PC-9 (cell line): ENCODE measurements around the gene LRRC47. TPM values are rescaled to one million over a fixed set of nuclear protein-coding genes. Genes with fewer than 3 reads are reported as not detected.

Experiments used
- BruUV-seq: library from RNA; stranded (reverse); fragments of 400-500 nt; replicated peaks from 2 replicates; lab custom pipeline; 2021; lab: Mats Ljungman, UMichigan
- CTCF ChIA-PET: fragments of 300-600 bp; sonication (Branson Sonifier 250); formaldehyde crosslinking; loops from one replicate; lab custom pipeline; 2022; ENCODE audit warnings: antibody characterized with exemption; lab: Charles Lee
- POLR2A ChIA-PET: fragments of 300-600 bp; sonication (Branson Sonifier 250); formaldehyde crosslinking; loops from one replicate; lab custom pipeline; 2022; ENCODE audit warnings: antibody characterized with exemption; ENCODE audit not compliant: unreplicated experiment; lab: Charles Lee
- DNase-seq, 2 experiments: peaks; one replicate each; pipeline versions ENCODE4 v3.0.0 to v3.0.0-alpha.2; 2015 to 2022; ENCODE audit warnings: mixed read lengths in 1 of 2
- H2AFZ ChIP-seq: fragments of 200-600 bp; sonication (generic); 2 replicates; pipeline ENCODE4 v1.8.1; 2017; ENCODE audit warnings: antibody characterized with exemption
- H3F3A ChIP-seq: fragments of 200-600 bp; sonication (generic); 2 replicates; pipeline ENCODE4 v1.8.1; 2017; ENCODE audit warnings: antibody characterized with exemption, mild to moderate bottlenecking, low read depth; ENCODE audit not compliant: insufficient read depth
- H3K27ac ChIP-seq: fragments of 200-600 bp; sonication (generic); 2 replicates; pipeline ENCODE4 v1.6.1; 2016; ENCODE audit warnings: mixed run types
- H3K27me3 ChIP-seq: fragments of 200-600 bp; sonication (generic); 2 replicates; pipeline ENCODE4 v1.6.1; 2016; ENCODE audit warnings: low read depth, mixed run types; ENCODE audit not compliant: insufficient read depth
- H3K36me3 ChIP-seq: fragments of 200-600 bp; sonication (generic); 2 replicates; pipeline ENCODE4 v1.6.1; 2016; ENCODE audit warnings: low read depth, mixed run types
- H3K4me1 ChIP-seq: fragments of 200-600 bp; sonication (generic); replicated peaks from 2 replicates; pipeline ENCODE4 v1.6.1; 2016; ENCODE audit warnings: mixed run types; ENCODE audit not compliant: insufficient read depth
- H3K4me2 ChIP-seq: fragments of 200-600 bp; sonication (generic); 2 replicates; pipeline ENCODE4 v1.6.1; 2017; ENCODE audit warnings: mixed run types
- H3K4me3 ChIP-seq: fragments of 200-600 bp; sonication (generic); 2 replicates; pipeline ENCODE4 v1.6.1; 2016; ENCODE audit warnings: mixed run types
- H3K79me2 ChIP-seq: fragments of 200-600 bp; sonication (generic); 2 replicates; pipeline ENCODE4 v1.6.1; 2017; ENCODE audit warnings: low read depth, mixed run types
- H3K9me2 ChIP-seq: fragments of 200-600 bp; sonication (generic); 2 replicates; pipeline ENCODE4 v1.8.1; 2017; ENCODE audit warnings: mild to moderate bottlenecking; ENCODE audit not compliant: insufficient read depth
- H3K9me3 ChIP-seq: fragments of 200-600 bp; sonication (generic); 2 replicates; pipeline ENCODE4 v1.8.1; 2016; ENCODE audit warnings: low read depth; ENCODE audit not compliant: insufficient read depth
- H4K20me1 ChIP-seq: fragments of 200-600 bp; sonication (generic); 2 replicates; pipeline ENCODE4 v1.8.1; 2017; ENCODE audit not compliant: insufficient read depth
- EZH2 ChIP-seq: fragments of 200-600 bp; sonication (generic); IDR thresholded peaks from 2 replicates; pipeline ENCODE4 v1.8.0; 2017; ENCODE audit warnings: antibody characterized with exemption, low read depth
- intact Hi-C: fragments of 100-400 bp; cut with micrococcal nuclease; formaldehyde crosslinking; loops from one replicate; pipeline ENCODE4 v1.10.0; 2022; ENCODE audit not compliant: unreplicated experiment
- total RNA-seq: library from RNA; stranded (reverse); gene quantifications from 2 replicates; pipeline ENCODE4 v1.2.3, GENCODE V29; 2021
- TF ChIP-seq, protein P1 (sequence below): fragments of 200-600 bp; sonication (generic); conservative IDR thresholded peaks from 2 replicates; pipeline ENCODE4 v1.6.1; 2017; ENCODE audit warnings: mixed run types, antibody characterized with exemption, mild to moderate bottlenecking, moderate library complexity

The LRRC47 gene
- total RNA-seq, 1 experiment from 2014 or later: 34.2 TPM

DNA sequence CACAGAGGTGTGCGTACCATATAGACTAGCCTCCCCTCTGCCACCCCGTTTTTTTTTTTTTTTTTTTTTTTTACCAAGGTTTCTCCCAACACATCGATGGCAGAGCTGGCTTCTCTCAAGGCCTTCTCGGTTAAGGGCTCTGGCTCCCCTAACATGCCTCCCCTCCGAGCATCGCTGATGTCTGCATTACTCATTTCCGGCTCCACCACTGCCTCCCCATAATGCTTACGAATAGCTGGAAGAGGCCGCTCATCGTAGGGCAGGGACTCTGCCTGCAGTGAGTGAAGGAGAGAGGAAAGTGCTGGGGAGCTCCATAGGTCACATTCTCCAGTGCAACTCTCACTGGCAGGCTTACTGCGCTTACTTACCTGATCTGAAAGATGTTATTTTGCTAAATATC is 40.1 kb upstream of the LRRC47 start:
- TF ChIP-seq EZH2: no peak
- TF ChIP-seq, protein P1, sequence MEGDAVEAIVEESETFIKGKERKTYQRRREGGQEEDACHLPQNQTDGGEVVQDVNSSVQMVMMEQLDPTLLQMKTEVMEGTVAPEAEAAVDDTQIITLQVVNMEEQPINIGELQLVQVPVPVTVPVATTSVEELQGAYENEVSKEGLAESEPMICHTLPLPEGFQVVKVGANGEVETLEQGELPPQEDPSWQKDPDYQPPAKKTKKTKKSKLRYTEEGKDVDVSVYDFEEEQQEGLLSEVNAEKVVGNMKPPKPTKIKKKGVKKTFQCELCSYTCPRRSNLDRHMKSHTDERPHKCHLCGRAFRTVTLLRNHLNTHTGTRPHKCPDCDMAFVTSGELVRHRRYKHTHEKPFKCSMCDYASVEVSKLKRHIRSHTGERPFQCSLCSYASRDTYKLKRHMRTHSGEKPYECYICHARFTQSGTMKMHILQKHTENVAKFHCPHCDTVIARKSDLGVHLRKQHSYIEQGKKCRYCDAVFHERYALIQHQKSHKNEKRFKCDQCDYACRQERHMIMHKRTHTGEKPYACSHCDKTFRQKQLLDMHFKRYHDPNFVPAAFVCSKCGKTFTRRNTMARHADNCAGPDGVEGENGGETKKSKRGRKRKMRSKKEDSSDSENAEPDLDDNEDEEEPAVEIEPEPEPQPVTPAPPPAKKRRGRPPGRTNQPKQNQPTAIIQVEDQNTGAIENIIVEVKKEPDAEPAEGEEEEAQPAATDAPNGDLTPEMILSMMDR: no peak
- no peak overlapping the region for H3K4me2 ChIP-seq
- H3K4me1 ChIP-seq: no peaks in the 10 kb centered on the region
- H3K36me3 ChIP-seq: peaks cover 11% of the 10 kb centered on the region; the same call in 1 of the 2 replicates
- CTCF ChIA-PET: no interaction called here
- no peak overlapping the region for H3K4me3 ChIP-seq
- no peak overlapping the region for H3K27ac ChIP-seq
- H4K20me1 ChIP-seq: no peaks in the 10 kb centered on the region
- H3K9me2 ChIP-seq: no peaks in the 10 kb centered on the region
- H3K79me2 ChIP-seq: no peaks in the 10 kb centered on the region
- POLR2A ChIA-PET: no interaction called here
- no peak for DNase-seq
- no peak overlapping the region for H2AFZ ChIP-seq
- intact Hi-C loops: no loop called here
- no peaks in the 10 kb centered on the region for H3F3A ChIP-seq
- no peaks in the 10 kb centered on the region for H3K27me3 ChIP-seq
- H3K9me3 ChIP-seq: no peaks in the 10 kb centered on the region
- no TSS peak for BruUV-seq

DNA sequence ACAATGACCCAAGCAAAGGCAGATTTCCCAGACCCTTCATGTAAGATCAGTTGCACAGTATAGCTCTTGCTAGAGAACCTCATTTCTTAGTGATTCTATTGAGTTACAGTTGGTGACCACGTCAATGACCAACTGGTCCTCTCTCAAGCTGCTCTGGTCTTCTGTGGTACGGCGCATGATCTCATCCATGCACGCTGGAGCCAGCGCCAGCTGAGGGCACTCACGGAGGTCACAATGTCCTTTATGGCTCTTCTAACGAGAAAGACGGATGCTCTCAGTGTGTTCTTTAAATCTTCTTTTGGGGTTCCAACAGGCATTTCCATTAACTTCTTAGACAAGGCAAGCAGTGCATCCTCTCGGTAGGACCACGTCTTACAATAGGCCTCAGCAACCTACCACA is 38.4 kb upstream of the LRRC47 start:
- intact Hi-C loops: no loop called here
- POLR2A ChIA-PET: no interaction called here
- H3K9me2 ChIP-seq: no peaks in the 10 kb centered on the region
- no peaks in the 10 kb centered on the region for H3K79me2 ChIP-seq
- BruUV-seq: no TSS peak
- H2AFZ ChIP-seq: no peak overlapping the region
- H3K4me2 ChIP-seq: no peak overlapping the region
- no peak for TF ChIP-seq EZH2
- TF ChIP-seq, protein P1: no peak
- DNase-seq: no peak
- H4K20me1 ChIP-seq: no peaks in the 10 kb centered on the region
- peaks cover 11% of the 10 kb centered on the region; the same call in 1 of the 2 replicates for H3K36me3 ChIP-seq
- no peaks in the 10 kb centered on the region for H3K9me3 ChIP-seq
- no peak overlapping the region for H3K4me3 ChIP-seq
- H3K27me3 ChIP-seq: no peaks in the 10 kb centered on the region
- H3K4me1 ChIP-seq: no peaks in the 10 kb centered on the region
- CTCF ChIA-PET: no interaction called here
- no peak overlapping the region for H3K27ac ChIP-seq
- H3F3A ChIP-seq: no peaks in the 10 kb centered on the region

DNA sequence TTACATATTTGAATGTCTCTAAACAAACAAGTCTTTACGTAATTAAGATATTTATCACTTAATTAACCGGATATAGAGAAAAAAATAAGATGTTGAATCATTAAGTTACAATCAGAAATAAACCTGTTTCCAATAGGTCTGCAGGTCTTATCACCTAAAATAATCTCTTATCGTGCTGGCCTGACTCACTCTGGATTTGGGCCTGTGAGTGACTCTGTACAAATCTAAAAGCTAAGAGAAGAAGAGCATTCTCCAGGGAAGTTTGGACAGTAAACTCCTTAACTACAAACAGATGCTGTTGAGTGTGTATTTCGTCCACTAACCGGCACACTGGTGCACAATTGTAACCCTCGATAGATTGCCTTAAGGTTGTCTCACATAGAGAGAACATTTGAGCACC is 35.4 kb upstream of the LRRC47 start:
- TF ChIP-seq, protein P1: no peak
- TF ChIP-seq EZH2: no peak
- Histone ChIP-seq H4K20me1 (no peaks in the 10 kb centered on the region), H3K9me2 (no peaks in the 10 kb centered on the region), H3F3A (no peaks in the 10 kb centered on the region), H3K79me2 (no peaks in the 10 kb centered on the region), H3K4me1 (no peaks in the 10 kb centered on the region), H3K4me3 (no peak overlapping the region), H2AFZ (no peak overlapping the region), H3K4me2 (no peak overlapping the region), H3K27ac (no peak overlapping the region), H3K27me3 (no peaks in the 10 kb centered on the region), H3K36me3 (no peaks in the 10 kb centered on the region), H3K9me3 (no peaks in the 10 kb centered on the region)
- intact Hi-C loops: no loop called here
- no TSS peak for BruUV-seq
- CTCF ChIA-PET: no interaction called here
- DNase-seq: no peak
- POLR2A ChIA-PET: no interaction called here
